HepG2 (cell line): ENCODE data around the gene CSNK2A1. TPM values are rescaled to one million over a fixed set of nuclear protein-coding genes. Genes with fewer than 3 reads are reported as not detected.

ENCODE experiments used
- HMGXB4 ChIP-seq, 2 experiments: sonication (generic) in 1 of 2; formaldehyde crosslinking in 1 of 2; IDR thresholded peaks; 2 replicates each; pipeline versions ENCODE4 v1.4.0 to v1.6.1; 2018 to 2020; ENCODE audit warnings: missing genetic modification reagents in 2 of 2, borderline replicate concordance in 1 of 2, low read depth in 1 of 2, mild to moderate bottlenecking in 1 of 2, missing biosample characterization in 1 of 2
- MXD3 ChIP-seq: IDR thresholded peaks from 2 replicates; pipeline ENCODE4 v1.6.1; 2016; ENCODE audit warnings: mild to moderate bottlenecking, missing biosample characterization, missing genetic modification reagents
- POLR2A ChIP-seq, 2 experiments: IDR thresholded peaks; 2 replicates each; pipeline ENCODE4 v1.6.1; 2011; ENCODE audit warnings: low read depth in 2 of 2, low read length in 2 of 2, mild to moderate bottlenecking in 1 of 2, moderate library complexity in 1 of 2; ENCODE audit not compliant: insufficient read depth in 1 of 2
- ZBTB46 ChIP-seq: sonication (generic); formaldehyde crosslinking; IDR thresholded peaks from 2 replicates; pipeline ENCODE4 v1.4.0; 2020; ENCODE audit warnings: mild to moderate bottlenecking, missing genetic modification reagents, borderline replicate concordance
- ZNF101 ChIP-seq: sonication (generic); formaldehyde crosslinking; IDR thresholded peaks from 2 replicates; pipeline ENCODE4 v1.4.0; 2020; ENCODE audit warnings: mild to moderate bottlenecking, low read depth, missing genetic modification reagents, borderline replicate concordance
- ZNF503 ChIP-seq: sonication (generic); formaldehyde crosslinking; IDR thresholded peaks from 2 replicates; pipeline ENCODE4 v1.4.0; 2020; ENCODE audit warnings: missing genetic modification reagents
- polyA plus RNA-seq, 8 experiments: library from polyadenylated mRNA; depleted of rRNA in 3 of 8; stranded (reverse) in 7 of 8; unstranded in 1 of 8; fragments of >200 nt; fragmentation: Illumina TruSeq in 4 of 8; extraction: Trizol in 4 of 8; gene quantifications; 2 replicates each; pipeline versions ENCODE4 v1.2.1 to v1.2.3, GENCODE V29; 2011 to 2016; ENCODE audit warnings: low read depth in 4 of 8, missing spikeins in 1 of 8, mixed read lengths in 1 of 8; ENCODE audit not compliant: insufficient read depth in 1 of 8
- total RNA-seq, 5 experiments: library from RNA; depleted of rRNA; stranded (reverse); fragments of >200 nt; fragmentation: Illumina TruSeq; extraction: Trizol; gene quantifications; 2 replicates each; pipeline ENCODE4 v1.2.3, GENCODE V29; 2016; ENCODE audit warnings: low read depth in 1 of 5

The CSNK2A1 gene
- total and polyA plus RNA-seq, 2 of the 13 experiments (the other 11 are each of a cell fraction or from before 2014, with no cell fraction given): 153 to 231 TPM

GRCh38 chr20:432208-432607 is 111.4 kb downstream of the CSNK2A1 start (continued):
- TF ChIP-seq MXD3 (CRISPR knock-in tag): 0 out of 2 replicates have a peak, but pooled peaks have one; percentile 7
- TF ChIP-seq ZNF101 (CRISPR knock-in tag): 0 out of 2 replicates have a peak, but pooled peaks have one; percentile 33
- TF ChIP-seq POLR2A (IDR thresholded peaks at IDR 0.05; ENCODE audit: insufficient read depth in 1 of 2, low read depth in 2 of 2, low read length in 2 of 2): 0 out of 4 replicates have a peak, but pooled peaks of 1 of the 2 experiments have one; percentile 21
- 0 out of 2 replicates have a peak, but pooled peaks have one; percentile 26 for TF ChIP-seq ZBTB46 (CRISPR knock-in tag)
- no peak for TF ChIP-seq HMGXB4 (CRISPR knock-in tag; IDR thresholded peaks at IDR 0.05; ENCODE audit: borderline replicate concordance in 1 of 2, low read depth in 1 of 2)
- TF ChIP-seq ZNF503: no peak
